Stomach (tissue), 9 donors: ENCODE results near the gene RNF2. TPM values are rescaled to one million over a fixed set of nuclear protein-coding genes. Genes with fewer than 3 reads are reported as not detected.

Experiments used
- DNase-seq, 2 donors: peaks; one replicate each; pipeline versions ENCODE4 v3.0.0 to v3.0.0-alpha.2; 2013 to 2019
- H3K27ac ChIP-seq, 5 donors: fragments of 200-600 bp in 4 of 5; sonication (generic) in 4 of 5; one replicate each; pipeline ENCODE4 v1.5.1; 2013 to 2019; ENCODE audit warnings: mild to moderate bottlenecking in 1 of 5, moderate library complexity in 1 of 5
- H3K27me3 ChIP-seq, 3 donors: fragments of 200-600 bp; sonication (generic); one replicate each; pipeline ENCODE4 v1.5.1; 2017 to 2019; ENCODE audit warnings: mixed run types in 1 of 3
- H3K36me3 ChIP-seq, 4 donors: fragments of 200-600 bp; sonication (generic); 1 replicate in 3 of 4; 2 replicates in 1 of 4; pipeline ENCODE4 v1.5.1; 2016 to 2019
- H3K4me1 ChIP-seq, 4 donors: fragments of 200-600 bp; sonication (generic); one replicate each; pipeline ENCODE4 v1.5.1; 2016 to 2019
- H3K4me3 ChIP-seq, 4 donors: fragments of 200-600 bp; sonication (generic) in 3 of 4; one replicate each; pipeline ENCODE4 v1.5.1; 2016 to 2019; ENCODE audit warnings: mild to moderate bottlenecking in 1 of 4
- H3K9me3 ChIP-seq, 4 donors: fragments of 200-600 bp; sonication (generic); one replicate each; pipeline ENCODE4 v1.5.1; 2016 to 2019
- CTCF ChIP-seq, 7 experiments: fragments of 450-650 bp in 4 of 7; fragments of 200-600 bp in 3 of 7; sonication (generic) in 3 of 7; IDR thresholded peaks; one replicate each; pipeline ENCODE4 v1.5.1; 2016 to 2019; ENCODE audit warnings: antibody characterized with exemption in 7 of 7, control low read depth in 2 of 7, mild to moderate bottlenecking in 1 of 7
- EP300 ChIP-seq: sonication (generic); formaldehyde crosslinking; IDR thresholded peaks from one replicate; pipeline ENCODE4 v1.6.1; 2017; ENCODE audit warnings: antibody characterized with exemption
- POLR2A ChIP-seq, 4 donors: fragments of 450-650 bp; IDR thresholded peaks; one replicate each; pipeline ENCODE4 v1.6.1; 2016; ENCODE audit warnings: antibody characterized with exemption in 4 of 4, control low read depth in 2 of 4, mild to moderate bottlenecking in 1 of 4, moderate library complexity in 1 of 4
- POLR2AphosphoS5 ChIP-seq, 3 donors: sonication (generic); formaldehyde crosslinking; IDR thresholded peaks; one replicate each; pipeline ENCODE4 v1.6.1; 2016; ENCODE audit warnings: antibody characterized with exemption in 3 of 3
- WGBS, 5 donors: extraction: QIAGEN DNeasy Blood & Tissue Kit in 3 of 5; methylation state at CpG; one replicate each; pipeline versions ENCODE4 v1.1.5 to v1.1.7; 2013 to 2018; 5-methylcytosine and 5-hydroxymethylcytosine counted together
- intact Hi-C: fragments of 100-400 bp; cut with DNase I; formaldehyde crosslinking; loops from one replicate; pipeline ENCODE4 v1.15.1; 2023; ENCODE audit warnings: low total_unique reads
- polyA plus RNA-seq, 3 donors: library from polyadenylated mRNA; stranded (reverse); fragments of 200-250 nt; gene quantifications; one replicate each; pipeline ENCODE4 v1.2.3, GENCODE V29; 2013
- total RNA-seq, 5 donors: library from RNA; depleted of rRNA; stranded (reverse); fragments of >200 nt; gene quantifications; one replicate each; pipeline versions ENCODE4 v1.1.0 to v1.2.3, GENCODE V29; 2014 to 2016
- donor health status: healthy with polysubstance abuse.
- donor health status: Bipolar disorder and iron deficiency.
- donor health status: healthy.

The RNF2 gene
- total and polyA plus RNA-seq, 8 donors: 0.29 to 76.1 (median 6.4) TPM

DNA sequence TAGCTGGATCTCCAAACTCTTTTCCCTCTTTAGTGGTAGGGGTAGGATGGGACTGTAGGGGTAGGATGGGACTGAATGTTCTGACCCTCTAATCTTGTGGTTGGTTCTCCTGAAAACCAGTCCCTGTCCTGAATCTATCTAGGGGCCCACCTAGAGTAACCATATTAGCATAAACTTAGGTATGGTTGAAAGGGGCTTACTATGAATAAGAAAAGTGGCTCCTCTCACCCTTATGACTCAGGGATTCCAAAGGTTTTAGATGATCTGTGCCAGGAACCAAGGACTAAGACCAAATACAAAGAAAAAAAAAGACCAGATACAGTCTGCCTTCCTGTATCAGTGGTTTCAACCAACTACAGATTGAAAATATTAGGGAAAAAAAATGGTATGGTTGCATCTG, 28.9 kb downstream of the RNF2 start:
- Histone ChIP-seq H3K27me3 (no peaks in the 10 kb centered on the region), H3K36me3 (no peaks in the 10 kb centered on the region), H3K4me1 (peaks cover 0 to 7% (median 0%) of the 10 kb centered on the region in 4 donors), H3K4me3 (no peak overlapping the region), H3K27ac (no peak overlapping the region), H3K9me3 (no peaks in the 10 kb centered on the region)
- intact Hi-C loops: no loop called here
- DNase-seq: no peak
- TF ChIP-seq POLR2A (IDR thresholded peaks at IDR 0.05) (no peak), POLR2AphosphoS5 (IDR thresholded peaks at IDR 0.05) (no peak), EP300 (no peak), CTCF (IDR thresholded peaks at IDR 0.05) (no peak)

- Histone ChIP-seq H3K9me3 (no peaks in the 10 kb centered on the region), H3K27me3 (no peaks in the 10 kb centered on the region), H3K4me1 (peaks cover 0 to 7% (median 0%) of the 10 kb centered on the region in 4 donors), H3K4me3 (no peak overlapping the region), H3K36me3 (no peaks in the 10 kb centered on the region), H3K27ac (no peak overlapping the region)
- TF ChIP-seq POLR2AphosphoS5 (IDR thresholded peaks at IDR 0.05) (no peak), CTCF (IDR thresholded peaks at IDR 0.05) (no peak), EP300 (no peak), POLR2A (IDR thresholded peaks at IDR 0.05) (no peak)
- intact Hi-C loops: no loop called here
- no peak for DNase-seq
- WGBS, 5 donors: 79 to 89% (median 88%) methylated on average over 3 of the region's 3 CpGs
Observed at GRCh38 chr1:185075476-185075875, 30.1 kb downstream of the RNF2 start.

GRCh38 chr1:185077374-185077773, 32.0 kb downstream of the RNF2 start:
- Histone ChIP-seq H3K36me3 (no peaks in the 10 kb centered on the region), H3K27ac (no peak overlapping the region), H3K4me1 (peaks cover 0 to 7% (median 0%) of the 10 kb centered on the region in 4 donors), H3K9me3 (no peaks in the 10 kb centered on the region), H3K4me3 (no peak overlapping the region), H3K27me3 (no peaks in the 10 kb centered on the region)
- WGBS, 5 donors: 74 to 86% (median 85%) methylated on average over 4 of the region's 4 CpGs
- intact Hi-C loops: no loop called here
- TF ChIP-seq POLR2AphosphoS5 (IDR thresholded peaks at IDR 0.05): no peak
- no peak for TF ChIP-seq CTCF (IDR thresholded peaks at IDR 0.05)
- no peak for TF ChIP-seq EP300
- TF ChIP-seq POLR2A (IDR thresholded peaks at IDR 0.05): no peak
- DNase-seq: no peak

GRCh38 chr1:185080422-185080821, 35.1 kb downstream of the RNF2 start:
- H3K9me3 ChIP-seq: no peaks in the 10 kb centered on the region
- no peaks in the 10 kb centered on the region for H3K27me3 ChIP-seq
- TF ChIP-seq EP300 (no peak), CTCF (IDR thresholded peaks at IDR 0.05) (no peak), POLR2A (IDR thresholded peaks at IDR 0.05) (no peak), POLR2AphosphoS5 (IDR thresholded peaks at IDR 0.05) (no peak)
- no peaks in the 10 kb centered on the region for H3K36me3 ChIP-seq
- intact Hi-C loops: no loop called here
- H3K27ac ChIP-seq: no peak overlapping the region
- H3K4me3 ChIP-seq: no peak overlapping the region
- peaks cover 0 to 2% (median 0%) of the 10 kb centered on the region in 4 donors for H3K4me1 ChIP-seq
- DNase-seq: no peak
